ENCODE measurements around the gene PRKCE.

DNA sequence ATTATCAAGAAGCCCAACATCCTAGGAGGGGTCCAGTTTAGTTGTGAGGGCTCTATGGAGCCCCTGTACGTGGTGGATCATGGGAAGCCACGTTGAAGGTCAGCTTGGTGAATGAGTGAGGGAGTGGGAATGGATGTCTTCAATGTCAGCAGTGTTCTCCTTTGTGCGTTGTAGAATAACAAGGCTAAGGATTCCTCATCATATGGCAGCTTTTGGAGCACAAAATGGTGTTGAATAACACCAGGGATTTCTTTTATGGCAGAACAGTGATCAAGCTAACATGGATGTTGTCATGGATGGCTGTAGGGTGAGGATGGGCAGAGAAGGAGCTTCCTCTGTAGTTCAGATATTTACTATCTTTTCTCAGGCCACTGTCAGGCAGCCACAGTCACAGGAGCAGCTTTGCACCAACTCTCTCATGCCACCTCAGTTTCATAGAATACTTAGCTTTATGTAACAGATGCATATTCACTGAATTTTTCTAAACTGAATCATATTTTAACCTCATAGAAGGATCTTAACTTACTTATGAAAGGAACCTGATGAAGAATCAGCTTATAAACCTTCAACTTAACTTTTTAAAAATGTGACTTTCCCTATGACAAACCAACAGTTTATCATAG is 361.3 kb downstream of the PRKCE start:
- TF ChIP-seq CTCF (IDR thresholded peaks at IDR 0.05) (no peak), POLR2A (IDR thresholded peaks at IDR 0.05) (no peak)
